ENCODE measurements around the gene DENND1A.

The DENND1A gene

DNA sequence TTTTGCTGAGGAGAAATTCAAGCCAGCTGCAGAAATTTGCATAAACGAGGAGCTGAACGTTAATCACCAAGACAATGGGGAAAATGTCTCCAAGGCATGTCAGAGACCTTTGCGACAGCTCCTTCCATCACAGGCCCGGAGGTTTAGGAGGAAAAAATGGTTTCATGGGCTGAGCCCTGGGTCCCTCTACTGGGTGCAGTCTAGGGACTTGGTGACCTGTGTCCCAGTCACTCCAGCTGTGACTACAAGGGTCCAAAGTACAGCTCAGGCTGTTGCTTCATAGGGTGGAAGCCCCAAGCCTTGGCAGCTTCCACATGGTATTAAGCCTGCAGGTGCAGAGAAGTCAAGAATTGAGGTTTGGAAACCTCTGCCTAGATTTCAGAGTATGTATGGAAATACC is 207.5 kb downstream of the DENND1A start:
- no peak for DNase-seq

DNA sequence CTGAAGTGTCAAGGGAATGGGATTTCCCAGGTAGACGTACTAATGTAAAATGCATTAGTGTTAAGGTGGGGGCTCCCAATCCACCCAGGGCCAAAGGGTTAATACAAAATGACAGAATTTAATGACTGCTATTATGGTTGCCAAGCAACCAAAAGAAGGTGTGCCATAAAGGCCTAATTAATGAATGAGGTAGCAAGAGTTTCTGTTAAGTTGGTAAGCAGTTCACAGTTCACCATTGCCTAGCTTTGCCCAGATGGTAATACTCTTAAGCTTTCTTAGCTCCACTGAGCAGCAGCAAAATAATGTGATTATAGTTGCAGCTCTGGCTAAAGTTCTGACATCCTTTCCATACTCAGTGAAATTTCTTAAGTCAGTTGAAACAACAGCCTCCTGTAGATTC is 211.7 kb downstream of the DENND1A start:
- no peak for DNase-seq

DNA sequence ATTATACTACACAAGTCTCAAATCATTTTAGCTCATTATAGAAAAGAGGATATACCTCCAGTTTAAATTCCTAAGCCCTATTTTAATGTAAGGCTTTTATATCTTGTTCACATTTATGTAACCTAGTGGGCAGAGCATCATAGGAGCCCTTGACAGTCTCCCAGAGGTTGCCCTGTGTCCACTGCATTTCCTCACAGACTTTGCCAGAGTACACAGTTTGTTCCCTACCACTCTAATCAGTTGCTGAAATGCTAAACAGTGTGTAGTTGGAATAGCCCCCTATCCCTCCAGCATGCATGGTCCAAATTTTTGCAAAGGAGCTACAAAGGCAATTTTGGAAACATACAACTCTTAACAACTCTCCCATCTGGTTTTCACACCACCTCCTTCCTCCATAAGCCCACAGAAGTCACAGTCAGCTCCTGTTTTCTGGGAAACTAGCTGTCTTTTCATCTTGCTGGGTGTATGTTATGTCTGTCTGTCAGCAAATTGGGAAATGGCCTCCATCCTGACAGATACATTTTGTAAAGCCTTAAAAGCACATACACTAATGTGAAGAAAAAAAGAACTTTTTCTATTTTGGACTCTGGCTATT is 212.2 kb downstream of the DENND1A start:
- DNase-seq = no peak

DNA sequence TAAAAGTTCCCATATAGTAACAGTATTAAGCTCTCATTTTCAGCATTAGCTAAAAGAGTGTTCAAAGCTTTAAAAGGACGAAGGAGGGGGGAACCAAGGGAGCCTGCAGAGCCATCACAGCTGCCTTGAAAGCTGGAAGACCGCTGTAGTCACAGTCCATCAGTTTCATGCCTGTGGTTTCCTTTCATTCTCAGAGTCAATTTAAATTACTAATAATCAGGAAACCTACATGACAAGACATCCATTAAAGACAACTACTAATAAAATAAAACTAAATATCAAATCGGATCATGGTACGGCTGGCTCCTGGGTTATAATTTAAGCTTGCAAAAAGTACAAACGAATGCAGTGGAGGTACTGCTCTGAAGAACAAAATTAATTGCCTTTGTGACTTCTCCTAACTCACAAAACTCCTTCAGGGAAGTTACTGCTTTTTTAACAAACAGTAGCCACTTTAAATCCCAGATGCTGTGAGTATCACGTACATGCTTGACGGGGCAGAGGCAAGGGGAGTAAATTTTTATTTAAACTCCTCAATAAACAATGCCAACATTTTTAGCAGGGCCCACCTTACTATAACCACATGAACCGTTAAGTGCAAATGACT is 213.5 kb downstream of the DENND1A start:
- DNase-seq = no peak

DNA sequence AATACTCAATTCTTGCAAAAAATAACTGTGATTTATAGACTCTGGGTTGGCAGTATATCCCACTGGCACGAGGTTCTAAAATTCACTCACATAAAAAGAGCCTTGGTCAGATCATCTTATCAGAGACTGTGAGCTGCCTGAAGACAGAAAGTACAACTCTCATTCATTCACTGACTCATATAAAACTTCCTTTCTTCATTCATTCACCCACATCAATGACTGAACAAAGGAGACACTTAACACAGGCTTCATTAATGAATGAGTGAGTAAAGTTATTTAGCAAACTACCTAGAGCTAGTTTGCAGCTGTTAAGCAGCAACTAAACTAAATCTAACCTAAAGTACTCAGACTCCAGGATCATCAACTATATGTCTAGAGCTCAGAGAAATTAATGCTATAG is 214.7 kb downstream of the DENND1A start:
- DNase-seq = no peak

DNA sequence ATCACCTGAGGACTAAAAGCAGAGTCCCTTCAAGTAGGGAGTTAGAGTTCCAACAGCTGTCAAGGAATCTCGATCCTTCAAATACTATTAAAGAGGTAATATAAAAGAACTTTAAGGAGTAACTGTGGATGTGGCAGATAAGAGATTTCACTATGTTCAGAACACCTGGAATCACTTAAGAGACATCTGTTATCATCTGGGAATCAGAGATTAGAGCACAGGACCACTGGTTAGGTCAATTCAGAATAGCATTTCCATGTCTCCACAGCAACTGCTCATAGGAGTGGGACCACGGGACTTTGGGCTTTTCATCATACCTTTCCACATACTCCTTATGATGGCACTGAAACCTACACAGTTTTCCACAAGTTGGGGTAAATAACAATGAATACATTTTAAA is 216.6 kb downstream of the DENND1A start:
- DNase-seq = no peak

DNA sequence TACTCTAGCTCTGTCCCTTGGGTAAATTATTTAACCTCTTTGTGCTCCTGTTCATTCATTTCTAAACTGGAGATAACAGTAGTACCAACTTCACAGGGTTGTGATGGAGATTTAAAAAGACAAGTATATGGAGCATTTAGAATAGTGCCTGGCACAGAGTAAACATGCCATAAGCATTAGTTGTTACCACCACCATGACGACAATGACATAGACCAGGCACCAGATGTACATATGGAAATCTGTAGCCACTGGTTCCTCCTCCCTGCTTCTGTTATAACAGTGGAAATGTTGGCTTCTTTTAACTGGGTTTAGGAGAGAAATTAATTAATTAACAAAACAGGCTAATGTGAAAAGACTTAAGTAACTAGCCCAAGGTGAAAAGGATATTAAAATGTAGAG is 217.5 kb downstream of the DENND1A start:
- DNase-seq = no peak

DNA sequence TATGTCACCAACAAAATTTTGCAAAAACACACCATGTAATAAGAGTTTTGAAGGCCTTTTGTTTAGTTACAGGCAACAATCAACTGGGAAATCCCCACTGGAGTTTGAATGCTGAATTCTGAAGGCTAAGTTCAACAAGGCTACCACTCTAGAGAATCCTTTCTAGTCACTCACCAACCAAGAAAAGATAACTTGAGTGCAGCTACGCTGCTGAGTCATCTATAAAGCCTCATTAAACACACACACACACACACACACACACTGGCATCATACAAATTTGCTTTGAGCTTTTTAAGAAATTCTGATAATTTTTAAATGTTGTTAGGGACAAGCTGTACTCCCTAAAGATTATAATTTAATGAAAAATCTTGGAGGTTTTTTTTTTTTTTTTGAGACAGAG is 219.6 kb downstream of the DENND1A start:
- no peak for DNase-seq

DNA sequence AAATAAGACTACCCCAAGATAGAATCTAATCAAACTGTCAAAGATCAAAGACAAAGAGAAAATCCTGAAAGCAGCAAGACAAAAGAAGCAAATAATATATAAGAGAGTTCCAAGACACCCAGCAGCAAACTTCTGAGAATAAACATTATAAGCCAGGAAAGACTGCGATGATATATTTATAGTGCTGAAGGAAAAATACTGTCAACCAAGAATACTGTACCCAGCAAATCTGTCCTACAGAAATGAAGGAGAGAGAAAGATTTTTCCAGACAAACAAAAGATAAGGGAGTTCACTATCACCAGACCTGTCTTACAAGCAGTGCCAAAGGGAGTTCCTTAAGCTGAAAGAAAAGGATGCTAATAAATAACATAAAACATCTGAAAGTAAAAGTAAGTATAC is 227.4 kb downstream of the DENND1A start:
- DNase-seq = no peak

DNA sequence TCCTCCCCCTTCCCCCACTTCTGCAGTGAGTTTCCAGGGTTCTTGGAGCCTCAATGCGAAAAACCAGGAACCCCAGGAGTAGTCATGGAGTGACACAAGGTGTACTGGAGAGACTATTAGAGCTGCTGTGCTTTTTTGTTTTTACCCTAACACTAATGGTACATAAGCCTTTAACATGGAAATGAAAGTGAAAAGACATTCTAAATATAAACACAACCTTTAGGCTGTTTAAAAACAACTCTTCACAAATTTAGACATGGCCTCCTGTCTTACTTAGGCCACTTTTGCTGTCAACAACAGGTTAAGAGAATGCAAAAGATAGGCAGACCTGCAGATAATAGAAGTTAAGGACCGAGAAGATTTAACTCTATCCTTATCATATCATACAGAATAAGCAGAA is 232.2 kb downstream of the DENND1A start:
- DNase-seq = no peak

DNA sequence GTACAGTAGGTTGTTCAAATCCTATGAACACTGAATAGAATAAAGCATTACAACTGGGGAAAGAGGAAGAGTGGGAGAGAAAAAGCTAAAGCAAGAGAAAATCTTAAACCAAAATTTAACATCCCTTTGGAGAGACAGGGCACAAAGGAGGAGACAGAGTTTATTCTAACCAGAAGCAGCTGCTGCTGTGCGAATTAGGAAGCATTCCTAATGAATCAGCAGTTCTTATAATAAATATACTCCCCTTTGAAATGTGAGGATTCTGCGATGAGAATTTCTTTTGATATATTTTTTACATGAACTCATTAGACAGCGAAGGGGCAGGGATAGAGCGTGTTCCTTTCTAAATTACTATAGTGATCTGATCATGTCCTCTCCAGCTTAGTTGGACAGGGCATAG is 233.4 kb downstream of the DENND1A start:
- DNase-seq = no peak

DNA sequence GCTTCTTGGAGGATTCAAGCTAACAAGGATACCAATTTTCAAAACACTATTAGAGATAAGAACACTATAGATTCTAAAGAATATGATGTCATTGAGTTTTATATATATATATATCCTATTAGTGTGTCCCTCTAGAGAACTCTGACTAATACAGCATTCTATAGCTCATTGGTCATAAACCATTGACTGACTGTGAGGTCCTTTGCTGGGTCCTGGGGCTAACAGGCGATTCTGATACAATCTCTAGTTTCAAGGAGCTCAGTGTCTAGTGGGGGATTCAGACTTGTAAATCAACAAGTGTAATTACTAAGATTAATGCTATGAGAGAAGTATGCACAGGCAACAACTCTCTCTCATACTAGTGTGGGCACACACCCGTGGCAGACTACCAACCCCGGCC is 234.5 kb downstream of the DENND1A start:
- no peak for DNase-seq

DNA sequence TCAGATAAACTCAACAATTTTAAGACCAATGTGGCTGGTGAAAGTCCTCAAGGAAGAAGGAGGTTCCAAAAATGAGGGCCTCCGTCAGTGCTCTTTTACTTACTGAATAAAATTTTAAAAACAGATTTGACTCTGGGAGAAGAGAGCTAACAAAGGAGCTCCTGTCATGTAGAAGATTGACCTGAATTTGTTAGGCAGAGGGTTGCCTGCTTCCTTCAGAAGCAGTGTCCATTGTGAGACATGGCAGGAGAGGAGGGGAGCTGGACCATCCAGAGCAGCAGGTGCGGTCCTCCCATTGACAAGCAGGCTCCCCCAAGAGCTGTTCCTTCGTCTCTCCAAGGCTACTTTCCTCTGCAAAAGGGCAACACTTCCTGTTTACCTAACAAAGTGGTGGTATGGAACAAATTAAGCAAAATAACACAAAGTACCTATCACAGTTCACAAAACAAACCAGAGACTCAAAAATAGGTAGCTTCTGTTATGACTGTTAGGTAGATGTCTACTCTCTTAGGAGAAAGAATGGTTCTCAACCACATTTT is 238.1 kb downstream of the DENND1A start:
- DNase-seq = no peak

DNA sequence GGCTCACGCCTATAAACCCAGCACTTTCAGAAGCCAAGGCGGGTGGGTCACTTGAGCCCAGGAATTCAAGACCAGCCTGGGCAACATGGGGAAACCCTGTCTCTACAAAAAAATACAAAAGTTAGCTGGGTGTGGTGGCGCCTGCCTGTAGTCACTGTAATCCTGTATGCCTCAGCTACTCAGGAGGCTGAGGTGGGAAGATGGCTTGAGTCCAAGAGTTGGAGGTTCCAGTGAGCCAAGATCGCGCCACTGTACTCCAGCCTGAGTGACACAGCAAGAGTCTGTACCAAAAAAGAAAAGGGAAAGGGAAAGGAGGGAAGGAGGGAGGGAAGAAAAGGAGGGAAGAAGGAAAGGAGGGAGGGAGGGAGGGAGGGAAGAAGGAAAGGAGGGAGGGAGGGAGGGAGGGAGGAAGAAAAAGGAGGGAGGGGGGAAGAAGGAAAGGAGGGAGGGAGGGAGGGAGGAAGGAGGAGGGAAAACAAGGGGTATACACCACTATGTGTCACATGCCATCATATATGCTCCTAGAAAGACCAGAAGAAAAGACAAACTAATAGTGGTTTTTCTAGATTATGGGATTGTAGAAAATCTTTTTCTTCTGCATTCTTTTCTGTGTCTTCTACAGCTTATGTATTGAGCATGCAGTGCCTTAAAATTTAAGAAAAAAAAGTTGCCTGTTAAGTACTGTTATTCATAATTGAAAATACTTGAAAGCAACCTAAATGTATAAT is 240.1 kb downstream of the DENND1A start:
- no peak for DNase-seq

DNA sequence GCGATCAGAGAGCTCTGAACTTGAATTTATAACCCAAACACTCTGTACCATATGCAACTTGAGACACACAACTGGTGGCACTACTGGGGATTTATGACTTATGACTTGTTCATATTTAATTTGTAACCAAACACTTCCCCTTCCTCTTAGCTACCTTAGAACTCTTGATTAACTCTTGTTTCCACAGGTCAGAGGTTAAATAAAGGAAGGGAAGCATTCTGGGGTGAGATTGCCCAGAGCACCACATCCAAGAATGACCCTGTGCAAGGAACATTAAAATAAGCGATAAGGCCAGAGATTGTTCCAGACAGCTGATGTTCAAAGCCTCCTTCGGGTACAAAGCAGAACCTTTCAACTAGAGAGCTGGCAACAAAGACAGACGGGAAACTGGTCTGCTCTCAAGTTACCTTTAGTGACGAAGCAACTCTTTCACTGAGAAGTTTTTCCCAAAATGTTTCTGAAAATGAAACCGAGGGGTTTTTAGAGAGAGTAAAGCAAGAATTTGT is 242.6 kb downstream of the DENND1A start:
- no peak for DNase-seq

DNA sequence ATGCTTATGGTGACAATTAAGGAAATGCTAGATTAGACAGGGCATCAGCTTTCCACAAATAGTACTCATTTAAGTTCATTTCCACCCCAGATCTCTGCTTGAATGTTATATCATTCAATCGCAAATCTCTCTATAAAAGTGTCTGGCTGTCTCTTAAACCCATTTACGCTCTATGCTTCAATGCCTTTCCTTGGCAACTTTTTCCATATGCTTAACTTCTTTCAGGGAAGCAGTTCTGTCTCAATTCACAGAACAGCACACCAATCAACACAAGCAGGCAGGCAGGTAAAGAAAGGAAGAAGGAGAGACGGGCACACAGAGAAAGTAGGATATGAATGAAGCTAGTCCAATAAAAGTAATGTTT is 243.1 kb downstream of the DENND1A start:
- no peak for DNase-seq

DNA sequence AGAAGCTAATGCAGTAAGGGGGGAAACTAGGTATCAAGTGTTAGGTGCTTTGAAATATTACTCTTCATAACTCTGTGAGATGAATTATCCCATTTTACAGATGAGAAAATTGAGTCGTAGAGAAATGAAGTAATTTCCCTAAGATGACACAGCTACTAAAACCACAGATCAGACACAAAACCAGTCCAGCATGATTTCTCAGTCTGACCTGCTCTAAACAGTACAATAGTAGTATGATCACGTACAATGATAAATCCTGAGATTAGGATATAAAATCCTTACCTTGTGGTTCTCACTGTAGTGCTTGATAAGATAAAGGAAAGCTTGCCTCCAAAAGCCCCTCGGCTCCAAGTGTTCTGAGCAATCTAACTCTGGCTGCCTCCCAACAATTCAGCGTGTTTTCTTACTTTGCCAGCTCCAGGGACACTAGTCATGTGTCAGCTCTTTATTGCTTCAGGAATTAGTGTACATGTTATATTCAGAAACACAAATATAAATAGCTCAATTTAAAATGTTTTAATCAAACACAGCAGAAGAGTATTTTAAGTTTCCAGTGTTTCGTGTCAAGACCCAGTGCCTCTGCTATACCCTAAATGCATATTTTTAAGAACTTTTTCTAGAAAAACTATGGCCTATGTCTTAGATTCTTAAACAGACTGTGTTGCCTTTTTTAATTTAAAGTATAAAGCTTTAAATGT is 243.6 kb downstream of the DENND1A start:
- DNase-seq = no peak

DNA sequence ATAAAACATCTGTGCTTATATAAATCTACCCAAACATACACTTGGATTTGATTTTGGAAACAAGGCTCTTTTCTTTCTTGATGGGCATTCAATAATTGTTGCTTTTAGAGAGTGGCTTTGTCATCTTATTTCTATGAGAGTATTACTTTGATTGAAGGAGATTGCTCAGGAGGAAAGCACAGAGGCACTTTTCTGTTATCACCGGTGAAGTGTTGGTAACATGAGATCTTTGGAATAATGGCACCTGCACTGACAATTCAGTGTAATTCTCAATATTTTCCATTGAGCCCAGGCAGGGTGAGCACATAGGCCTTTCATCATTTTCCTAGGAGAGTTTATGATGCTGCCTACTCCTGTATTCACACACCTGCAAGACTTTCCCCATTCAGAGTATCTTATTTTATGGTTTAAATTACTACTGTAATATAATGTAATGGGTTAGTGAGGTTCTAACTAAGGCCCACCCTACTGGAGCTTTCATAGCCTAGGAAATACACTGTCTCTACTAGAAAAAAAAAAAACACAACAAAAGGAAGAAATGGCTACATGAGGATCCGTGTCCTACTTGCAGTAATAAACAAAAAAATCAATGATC is 244.3 kb downstream of the DENND1A start:
- DNase-seq = no peak

DNA sequence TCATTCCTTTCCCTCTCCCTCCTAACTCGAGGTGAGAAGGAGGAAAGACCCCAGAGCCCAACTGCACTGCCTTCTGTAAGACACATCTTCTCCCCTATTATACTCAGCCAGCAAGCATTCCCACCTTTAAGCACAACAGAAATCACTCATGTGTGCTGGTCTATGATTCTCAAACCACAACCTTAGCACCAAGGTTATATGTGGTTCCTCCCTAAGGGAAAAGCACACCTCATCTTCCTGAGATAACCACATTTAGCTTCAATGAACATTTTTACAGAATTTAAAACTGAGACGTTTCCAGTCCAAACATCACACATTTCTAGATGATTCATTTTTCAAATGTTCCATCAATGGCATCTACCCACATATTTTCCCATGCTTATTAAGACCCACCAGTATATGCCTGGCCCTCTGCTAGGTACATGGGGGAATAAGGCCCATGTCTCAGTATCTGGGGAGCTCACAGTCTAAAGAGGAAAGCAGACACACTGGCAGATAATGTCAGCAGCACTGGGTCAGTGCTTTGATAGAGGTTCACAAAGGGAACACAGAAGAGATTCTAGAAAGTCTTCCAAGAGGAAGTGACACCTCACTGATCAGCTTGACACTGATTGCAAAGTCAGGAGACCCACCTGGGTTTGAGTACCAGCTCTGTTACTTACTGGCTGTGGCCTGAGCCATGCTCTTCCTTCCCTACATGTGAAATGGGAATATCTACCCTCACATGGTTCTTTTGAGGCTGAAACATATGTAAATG is 245.4 kb downstream of the DENND1A start:
- no peak for DNase-seq

DNA sequence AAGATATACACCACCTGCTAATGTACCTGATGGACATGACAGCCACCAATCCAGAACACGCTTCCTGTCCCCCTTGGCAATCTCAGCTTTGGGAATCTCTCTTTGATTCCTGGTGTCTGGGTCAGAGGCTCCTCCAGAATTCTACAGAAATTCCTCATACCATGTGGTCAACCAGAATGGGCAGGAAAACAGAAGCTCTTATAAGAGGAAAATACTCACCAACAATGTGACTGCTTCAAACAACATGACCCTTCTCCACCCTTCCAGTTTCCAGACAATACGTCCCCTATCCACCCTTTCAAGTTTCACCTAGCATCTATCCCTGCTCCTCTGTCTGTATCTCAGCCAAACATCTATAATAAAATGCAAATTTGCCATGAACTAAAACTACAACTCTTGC is 247.2 kb downstream of the DENND1A start:
- DNase-seq = no peak

DNA sequence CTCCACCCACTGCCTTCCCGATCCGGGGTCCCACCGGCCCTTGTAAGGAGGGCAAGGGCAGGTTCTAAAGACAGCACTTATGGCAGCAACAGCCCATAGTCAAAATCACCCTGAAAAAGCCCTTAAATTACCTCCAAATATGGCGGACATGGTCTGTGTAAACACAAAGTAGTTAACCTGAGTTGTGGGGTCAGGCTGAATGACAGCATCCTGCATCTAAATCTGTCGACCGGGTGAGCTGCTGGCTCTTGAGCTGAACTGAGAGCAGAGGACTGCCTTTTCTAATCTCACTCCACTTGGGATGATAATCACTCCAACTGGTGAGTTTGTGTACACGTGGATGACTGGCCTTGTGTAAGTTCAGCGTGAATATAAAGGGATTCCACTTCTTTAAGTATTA is 249.6 kb downstream of the DENND1A start:
- DNase-seq = no peak

DNA sequence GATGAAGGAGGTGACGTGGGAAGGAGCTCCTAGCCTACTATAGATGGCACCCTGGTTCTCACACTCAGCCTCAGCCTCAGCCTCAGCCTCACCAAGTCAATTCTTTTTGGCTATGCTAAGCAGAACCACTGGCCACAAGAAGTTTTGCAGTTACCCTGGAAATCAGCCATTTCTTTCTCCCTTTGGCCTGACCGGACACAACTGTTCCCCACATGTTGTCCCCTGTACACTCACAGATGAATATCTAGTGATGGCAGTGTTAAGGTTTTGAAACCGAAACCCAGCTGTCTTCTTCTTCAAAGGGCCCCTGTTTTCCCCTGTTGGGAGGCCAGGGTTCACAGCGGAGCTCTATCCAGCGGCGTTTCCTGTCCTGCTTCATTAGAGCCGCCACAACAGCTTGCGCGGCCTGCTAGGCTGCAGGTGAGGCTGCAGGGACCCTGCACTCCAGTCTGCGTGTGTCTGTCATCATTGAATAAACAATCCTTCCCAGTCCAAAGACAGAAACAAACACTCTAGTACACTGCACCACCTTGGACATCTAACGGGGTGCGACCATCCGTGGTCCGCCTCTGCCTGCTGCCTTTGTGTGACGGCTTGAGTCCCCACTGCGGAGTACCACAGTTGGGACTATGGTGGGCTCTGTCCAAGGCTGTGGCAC is 250.5 kb downstream of the DENND1A start:
- DNase-seq = no peak

Data from islet precursor cell (in vitro differentiated cells).